Small intestine (tissue), 7 donors: Measurements from ENCODE around the gene CAMSAP2. TPM values are rescaled to one million over a fixed set of nuclear protein-coding genes. Genes with fewer than 3 reads are reported as not detected.

ENCODE experiments used
- DNase-seq, 2 donors: peaks; one replicate each; pipeline versions ENCODE4 v3.0.0 to v3.0.0-alpha.2; 2013
- FAIRE-seq: peaks from 2 replicates; lab custom pipeline; 2012; peaks lifted over from hg19 to GRCh38; lab: Jason Lieb, UNC
- H3K27ac ChIP-seq, 3 donors: one replicate each; pipeline ENCODE4 v1.5.1; 2013; ENCODE audit warnings: low read length in 2 of 3, mild to moderate bottlenecking in 2 of 3, control low read depth in 1 of 3, inconsistent platforms in 1 of 3, low read depth in 1 of 3, moderate library complexity in 1 of 3
- H3K27me3 ChIP-seq, 3 donors: one replicate each; pipeline ENCODE4 v1.6.1; 2013; ENCODE audit warnings: low read length in 3 of 3, inconsistent platforms in 1 of 3; ENCODE audit not compliant: control insufficient read depth in 3 of 3, insufficient read depth in 3 of 3
- H3K36me3 ChIP-seq, 3 donors: one replicate each; pipeline ENCODE4 v1.6.1; 2013; ENCODE audit warnings: low read length in 3 of 3, inconsistent platforms in 1 of 3, low read depth in 1 of 3, mild to moderate bottlenecking in 1 of 3, moderate library complexity in 1 of 3; ENCODE audit not compliant: control insufficient read depth in 3 of 3, insufficient read depth in 2 of 3
- H3K4me1 ChIP-seq, 3 donors: one replicate each; pipeline ENCODE4 v1.6.1; 2013; ENCODE audit warnings: low read length in 2 of 3, inconsistent platforms in 1 of 3, low read depth in 1 of 3, mild to moderate bottlenecking in 1 of 3, moderate library complexity in 1 of 3; ENCODE audit not compliant: control insufficient read depth in 3 of 3, insufficient read depth in 2 of 3
- H3K4me3 ChIP-seq, 3 donors: one replicate each; pipeline ENCODE4 v1.5.1; 2013; ENCODE audit warnings: low read length in 3 of 3, control low read depth in 1 of 3, inconsistent platforms in 1 of 3, low read depth in 1 of 3, mild to moderate bottlenecking in 1 of 3, moderate library complexity in 1 of 3
- H3K9me3 ChIP-seq, 2 donors: one replicate each; pipeline ENCODE4 v1.6.1; 2013; ENCODE audit warnings: low read depth in 1 of 2, low read length in 1 of 2; ENCODE audit not compliant: control insufficient read depth in 2 of 2, insufficient read depth in 1 of 2
- WGBS, 3 donors: extraction: QIAGEN DNeasy Blood & Tissue Kit; methylation state at CpG; one replicate each; pipeline ENCODE4 v1.1.7; 2013; 5-methylcytosine and 5-hydroxymethylcytosine counted together
- polyA plus RNA-seq, 4 donors: library from polyadenylated mRNA; stranded (reverse) in 3 of 4; unstranded in 1 of 4; fragments of 200-250 nt in 3 of 4; fragments of 120-200 nt in 1 of 4; gene quantifications; one replicate each; pipeline versions ENCODE4 v1.2.1 to v1.2.3, GENCODE V29; 2013
- donor health status: healthy with polysubstance abuse.
- donor health status: control.
- donor health status: control.
- donor health status: Bipolar disorder and iron deficiency.
- donor health status: healthy.

CAMSAP2 gene
- polyA plus RNA-seq, 4 donors, result 2.0 to 10.8 (median 3.8) TPM

- Histone ChIP-seq H3K27ac (peak overlapping the region in 1 of 3 donors; percentile 17), H3K9me3 (no peaks in the 10 kb centered on the region), H3K4me1 (no peaks in the 10 kb centered on the region), H3K4me3 (no peak overlapping the region), H3K36me3 (no peaks in the 10 kb centered on the region), H3K27me3 (peaks cover 0 to 26% (median 4%) of the 10 kb centered on the region in 3 donors)
- FAIRE-seq (no peak), DNase-seq (no peak)
- 37 to 57% (median 41%) methylated on average over 11 of the region's 11 CpGs for WGBS, 3 donors
These were observed 128.5 kb downstream of the CAMSAP2 start for GRCh38 chr1:200867018-200867811.

- H3K27ac ChIP-seq, result no peak overlapping the region
- FAIRE-seq, result no peak
- WGBS, 3 donors, result 73 to 90% (median 86%) methylated on average over 5 of the region's 5 CpGs
- H3K9me3 ChIP-seq, result no peaks in the 10 kb centered on the region
- no peak for DNase-seq
- no peak overlapping the region for H3K4me3 ChIP-seq
- H3K27me3 ChIP-seq, result peaks cover 2 to 45% (median 17%) of the 10 kb centered on the region in 3 donors
- H3K4me1 ChIP-seq, result peaks cover 0 to 4% (median 3%) of the 10 kb centered on the region in 3 donors
- H3K36me3 ChIP-seq, result no peaks in the 10 kb centered on the region
These were observed 130.7 kb downstream of the CAMSAP2 start for GRCh38 chr1:200869376-200869752.

GRCh38 chr1:200869753-200870391 lies 131.2 kb downstream of the CAMSAP2 start:
- no peak for DNase-seq
- peaks cover 2 to 50% (median 19%) of the 10 kb centered on the region in 3 donors for H3K27me3 ChIP-seq

GRCh38 chr1:200872446-200873115 lies 133.9 kb downstream of the CAMSAP2 start, which contains the start of gene GPR25:
Gene GPR25, plus strand, starts transcription at chr1:200872981. Its CDS starts 57 bp downstream, at chr1:200873038.
- DNase-seq (no peak), FAIRE-seq (no peak)
- Histone ChIP-seq H3K9me3 (no peaks in the 10 kb centered on the region), H3K27ac (no peak within 1 kb of the TSS), H3K4me1 (peaks cover 0 to 4% (median 3%) of the 10 kb centered on the region in 3 donors), H3K36me3 (no peaks in the 10 kb centered on the region), H3K27me3 (peaks cover 2 to 56% (median 22%) of the 10 kb centered on the region in 3 donors), H3K4me3 (peak within 1 kb of the TSS in 1 of 3 donors; percentile 37)
- 76 to 87% (median 82%) methylated on average over 23 of the region's 23 CpGs for WGBS, 3 donors

More at GRCh38 chr1:200869753-200870391, 131.2 kb downstream of the CAMSAP2 start:
- FAIRE-seq, result no peak
- H3K27ac ChIP-seq, result no peak overlapping the region
- H3K36me3 ChIP-seq, result no peaks in the 10 kb centered on the region
- H3K4me3 ChIP-seq, result no peak overlapping the region
- H3K4me1 ChIP-seq, result peaks cover 0 to 4% (median 3%) of the 10 kb centered on the region in 3 donors
- H3K9me3 ChIP-seq, result no peaks in the 10 kb centered on the region
- 64 to 84% (median 78%) methylated on average over 9 of the region's 9 CpGs for WGBS, 3 donors

GRCh38 chr1:200873116-200873670 lies 134.5 kb downstream of the CAMSAP2 start:
- peaks cover 2 to 56% (median 22%) of the 10 kb centered on the region in 3 donors for H3K27me3 ChIP-seq
- WGBS, 3 donors, result 9 to 20% (median 14%) methylated on average over 39 to 61 of the region's 61 CpGs
- FAIRE-seq (no peak), DNase-seq (peak in 1 of 2 donors; percentile 72)
- no peaks in the 10 kb centered on the region for H3K36me3 ChIP-seq
- peak overlapping the region in 1 of 3 donors; percentile 37 for H3K4me3 ChIP-seq
- H3K4me1 ChIP-seq, result peaks cover 0 to 4% (median 3%) of the 10 kb centered on the region in 3 donors
- no peak overlapping the region for H3K27ac ChIP-seq
- H3K9me3 ChIP-seq, result no peaks in the 10 kb centered on the region

GRCh38 chr1:200873671-200874397 lies 135.1 kb downstream of the CAMSAP2 start:
- no peak for FAIRE-seq
- no peak for DNase-seq

GRCh38 chr1:200874694-200875093 lies 136.0 kb downstream of the CAMSAP2 start:
- no peak overlapping the region for H3K27ac ChIP-seq
- DNase-seq, result no peak
- no peak overlapping the region for H3K4me3 ChIP-seq
- FAIRE-seq, result no peak
- H3K9me3 ChIP-seq, result no peaks in the 10 kb centered on the region
- peaks cover 0 to 4% (median 3%) of the 10 kb centered on the region in 3 donors for H3K4me1 ChIP-seq
- peaks cover 2 to 51% (median 22%) of the 10 kb centered on the region in 3 donors for H3K27me3 ChIP-seq
- no peaks in the 10 kb centered on the region for H3K36me3 ChIP-seq
- 83 to 85% (median 83%) methylated on average over 6 of the region's 6 CpGs for WGBS, 3 donors

More at GRCh38 chr1:200873671-200874397, 135.1 kb downstream of the CAMSAP2 start:
- H3K27me3 ChIP-seq, result peaks cover 2 to 56% (median 22%) of the 10 kb centered on the region in 3 donors
- WGBS, 3 donors, result 19 to 29% (median 26%) methylated on average over 48 to 66 of the region's 66 CpGs
- H3K4me1 ChIP-seq, result peaks cover 0 to 4% (median 3%) of the 10 kb centered on the region in 3 donors
- no peaks in the 10 kb centered on the region for H3K9me3 ChIP-seq
- H3K4me3 ChIP-seq, result peak overlapping the region in 1 of 3 donors; percentile 37
- H3K36me3 ChIP-seq, result no peaks in the 10 kb centered on the region
- H3K27ac ChIP-seq, result no peak overlapping the region
